Ishikawa (cell line): ENCODE measurements around the gene PSMG2.

Experiments
- RAD21 ChIP-seq: IDR thresholded peaks from 2 replicates; pipeline ENCODE4 v1.6.1; 2012; ENCODE audit warnings: low read depth
- TEAD4 ChIP-seq: IDR thresholded peaks from 2 replicates; pipeline ENCODE4 v1.6.1; 2012

DNA sequence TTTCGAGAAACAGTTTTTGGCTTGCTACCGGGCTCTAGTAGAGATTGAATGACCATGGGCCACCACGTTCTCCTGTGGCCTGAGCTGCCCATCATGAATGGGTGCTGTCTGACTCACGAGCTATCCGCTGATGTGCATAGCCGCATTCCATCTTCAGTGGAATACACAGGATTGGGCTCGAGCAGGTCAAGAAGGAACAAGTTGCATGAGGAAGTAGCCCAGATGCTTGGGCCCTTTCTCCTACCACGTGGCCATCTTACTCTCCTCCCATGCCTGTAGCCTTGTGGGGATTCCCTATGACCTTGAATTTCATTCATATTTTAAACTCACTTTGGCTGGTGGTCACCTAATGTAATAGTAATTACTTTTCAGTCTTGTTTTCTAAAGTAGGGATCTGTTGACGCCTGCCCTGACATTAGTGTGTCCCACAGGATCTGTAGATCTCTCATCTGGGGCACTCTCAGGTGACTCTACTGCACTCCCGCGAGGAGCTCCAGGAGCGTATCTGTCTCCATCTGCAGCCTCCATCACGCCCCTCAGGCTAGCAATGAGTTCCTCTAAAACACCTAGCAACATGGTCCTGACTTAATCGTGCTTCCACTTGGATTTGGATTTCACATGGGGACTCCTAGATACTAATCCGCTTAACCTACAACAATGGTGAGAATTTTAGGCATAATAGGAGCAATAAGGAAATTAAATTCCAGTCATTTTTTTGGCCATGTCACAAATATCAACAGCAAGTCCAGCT lies 67.8 kb downstream of the PSMG2 start:
- TF ChIP-seq TEAD4 (no peak), RAD21 (no peak)
